Testis (tissue), 3 donors: Measurements from ENCODE around the gene LDHAL6B. TPM values are rescaled to one million over a fixed set of nuclear protein-coding genes. Genes with fewer than 3 reads are reported as not detected.

Experiments used
- DNase-seq: peaks from one replicate; pipeline ENCODE4 v3.0.0-alpha.2; 2019
- H3K27ac ChIP-seq, 2 donors: fragments of 200-600 bp; sonication (generic); one replicate each; pipeline ENCODE4 v1.5.1; 2019
- H3K27me3 ChIP-seq: fragments of 200-600 bp; sonication (generic); one replicate; pipeline ENCODE4 v1.5.1; 2019
- H3K36me3 ChIP-seq: fragments of 200-600 bp; sonication (generic); one replicate; pipeline ENCODE4 v1.5.1; 2017; ENCODE audit warnings: low read depth; ENCODE audit errors: missing control alignments
- H3K4me1 ChIP-seq: fragments of 200-600 bp; sonication (generic); one replicate; pipeline ENCODE4 v1.5.1; 2019
- H3K4me3 ChIP-seq, 2 donors: fragments of 200-600 bp; sonication (generic); one replicate each; pipeline ENCODE4 v1.5.1; 2017 to 2019
- H3K9me3 ChIP-seq: fragments of 200-600 bp; sonication (generic); one replicate; pipeline ENCODE4 v1.5.1; 2017
- POLR2A ChIP-seq: fragments of 450-650 bp; IDR thresholded peaks from one replicate; pipeline ENCODE4 v1.6.1; 2017; ENCODE audit warnings: antibody characterized with exemption, mild to moderate bottlenecking, moderate library complexity
- WGBS, 2 donors: methylation state at CpG; one replicate each; pipeline ENCODE4 v1.1.5; 2018; 5-methylcytosine and 5-hydroxymethylcytosine counted together
- intact Hi-C: fragments of 100-400 bp; cut with DNase I; formaldehyde crosslinking; loops from one replicate; pipeline ENCODE4 v1.15.1; 2023; ENCODE audit warnings: low total_unique reads
- polyA plus RNA-seq: library from polyadenylated mRNA; stranded (reverse); fragments of 350-450 nt; fragmentation: Illumina TruSeq; extraction: RNeasy Lipid Tissue Mini Kit (QIAGEN cat#74804); gene quantifications from one replicate; pipeline ENCODE4 v1.2.3, GENCODE V29; 2014; ENCODE audit warnings: low read depth, low replicate concordance; ENCODE audit not compliant: insufficient read depth
- total RNA-seq, 2 donors: library from RNA; depleted of rRNA; stranded (reverse); fragments of >200 nt; gene quantifications; one replicate each; pipeline ENCODE4 v1.2.3, GENCODE V29; 2016
- TF ChIP-seq, protein P1 (sequence below), 3 experiments: fragments of 450-650 bp in 2 of 3; fragments of 200-600 bp in 1 of 3; sonication (generic) in 1 of 3; IDR thresholded peaks; one replicate each; pipeline ENCODE4 v1.5.1; 2016 to 2019; ENCODE audit warnings: antibody characterized with exemption in 3 of 3, mild to moderate bottlenecking in 2 of 3, moderate library complexity in 1 of 3

The LDHAL6B gene
- total and polyA plus RNA-seq, 3 donors from 2014 or later: 18.6 to 119 (median 22.6) TPM

DNA sequence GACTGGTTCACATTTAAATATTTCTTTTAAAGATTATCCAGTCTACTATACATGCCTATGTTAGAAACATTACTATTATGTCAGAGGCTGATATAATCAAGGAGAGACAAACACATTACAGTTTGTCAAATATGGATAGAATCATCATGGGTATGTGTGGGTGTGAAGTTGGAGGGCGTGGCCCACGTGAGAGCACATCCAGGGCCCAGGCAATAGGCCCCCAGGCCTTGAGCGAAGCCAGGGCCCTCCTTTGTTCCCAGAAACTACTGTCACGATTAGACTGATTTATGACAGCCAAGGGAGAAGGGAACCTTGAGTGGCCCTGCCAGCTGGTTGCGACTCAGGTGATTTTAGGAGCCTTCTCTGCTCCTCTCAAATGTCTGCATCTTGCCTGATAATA, 26.9 kb upstream of the LDHAL6B start:
- Histone ChIP-seq H3K4me3 (no peak overlapping the region), H3K36me3 (no peaks in the 10 kb centered on the region), H3K27ac (no peak overlapping the region), H3K9me3 (no peaks in the 10 kb centered on the region), H3K4me1 (no peaks in the 10 kb centered on the region), H3K27me3 (no peaks in the 10 kb centered on the region)
- TF ChIP-seq, protein P1, sequence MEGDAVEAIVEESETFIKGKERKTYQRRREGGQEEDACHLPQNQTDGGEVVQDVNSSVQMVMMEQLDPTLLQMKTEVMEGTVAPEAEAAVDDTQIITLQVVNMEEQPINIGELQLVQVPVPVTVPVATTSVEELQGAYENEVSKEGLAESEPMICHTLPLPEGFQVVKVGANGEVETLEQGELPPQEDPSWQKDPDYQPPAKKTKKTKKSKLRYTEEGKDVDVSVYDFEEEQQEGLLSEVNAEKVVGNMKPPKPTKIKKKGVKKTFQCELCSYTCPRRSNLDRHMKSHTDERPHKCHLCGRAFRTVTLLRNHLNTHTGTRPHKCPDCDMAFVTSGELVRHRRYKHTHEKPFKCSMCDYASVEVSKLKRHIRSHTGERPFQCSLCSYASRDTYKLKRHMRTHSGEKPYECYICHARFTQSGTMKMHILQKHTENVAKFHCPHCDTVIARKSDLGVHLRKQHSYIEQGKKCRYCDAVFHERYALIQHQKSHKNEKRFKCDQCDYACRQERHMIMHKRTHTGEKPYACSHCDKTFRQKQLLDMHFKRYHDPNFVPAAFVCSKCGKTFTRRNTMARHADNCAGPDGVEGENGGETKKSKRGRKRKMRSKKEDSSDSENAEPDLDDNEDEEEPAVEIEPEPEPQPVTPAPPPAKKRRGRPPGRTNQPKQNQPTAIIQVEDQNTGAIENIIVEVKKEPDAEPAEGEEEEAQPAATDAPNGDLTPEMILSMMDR (IDR thresholded peaks at IDR 0.05): no peak
- TF ChIP-seq POLR2A: no peak
- intact Hi-C loops: no loop called here
- WGBS, 2 donors: 82 to 84% methylated on average over 5 of the region's 5 CpGs
- no peak for DNase-seq

DNA sequence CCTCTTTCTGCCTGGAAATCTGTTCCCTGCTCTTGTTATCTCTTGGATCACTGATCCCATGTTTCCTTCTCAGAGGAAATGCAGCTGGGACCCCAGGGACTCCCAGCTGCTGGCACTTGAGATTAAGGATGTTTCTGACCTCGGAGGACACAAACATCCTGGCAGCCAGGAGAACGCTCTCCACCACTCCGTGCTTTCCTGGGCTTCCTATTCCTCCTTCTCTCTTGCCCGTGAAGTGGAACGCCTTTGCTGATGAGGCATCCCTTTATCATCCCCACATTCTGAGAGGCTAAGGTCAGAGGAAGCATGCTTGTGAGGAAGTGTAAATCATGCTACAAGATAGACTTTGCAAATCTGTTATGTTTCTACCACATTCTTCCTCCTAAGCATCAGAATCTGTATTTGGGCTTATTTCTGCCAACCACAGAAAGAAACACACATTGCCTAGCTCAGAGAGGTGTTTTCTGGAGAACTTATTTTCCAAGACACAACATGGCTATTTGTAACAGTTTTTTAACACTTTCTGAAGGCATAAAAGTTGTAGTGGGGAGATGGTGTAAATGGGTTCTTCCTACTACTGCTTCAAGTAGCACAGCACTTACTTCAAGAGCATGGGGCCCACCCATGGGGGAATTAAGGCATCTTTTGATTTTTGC, 25.6 kb upstream of the LDHAL6B start:
- intact Hi-C loops: no loop called here
- Histone ChIP-seq H3K27me3 (no peaks in the 10 kb centered on the region), H3K9me3 (no peaks in the 10 kb centered on the region), H3K4me1 (no peaks in the 10 kb centered on the region), H3K27ac (no peak overlapping the region), H3K4me3 (no peak overlapping the region), H3K36me3 (no peaks in the 10 kb centered on the region)
- no peak for DNase-seq
- no peak for TF ChIP-seq POLR2A
- TF ChIP-seq, protein P1 (IDR thresholded peaks at IDR 0.05): no peak
- WGBS, 2 donors: 69 to 75% methylated on average over 5 of the region's 5 CpGs

DNA sequence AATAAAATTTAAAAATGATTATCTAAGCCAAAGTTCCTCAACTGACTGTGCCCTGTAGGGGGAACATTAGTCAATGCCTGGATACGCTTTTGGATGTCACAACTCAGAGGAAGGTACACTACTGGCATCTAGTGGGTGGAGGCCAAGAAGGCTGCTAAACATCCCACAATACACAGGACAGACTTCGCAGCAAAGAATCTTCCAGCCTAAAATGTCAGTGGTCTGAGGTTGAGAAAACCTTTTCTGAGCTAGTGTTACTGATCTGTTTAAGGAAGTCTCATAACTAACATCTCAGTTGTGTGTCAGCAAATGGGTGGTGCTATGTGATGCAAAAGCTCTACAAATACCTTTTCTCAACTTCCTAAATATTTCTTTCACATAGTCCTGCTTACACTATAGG, 20.9 kb upstream of the LDHAL6B start:
- H3K9me3 ChIP-seq: no peaks in the 10 kb centered on the region
- no peaks in the 10 kb centered on the region for H3K4me1 ChIP-seq
- intact Hi-C loops: no loop called here
- H3K4me3 ChIP-seq: no peak overlapping the region
- WGBS, 2 donors: 95 to 96% methylated on average over 2 of the region's 2 CpGs
- no peaks in the 10 kb centered on the region for H3K27me3 ChIP-seq
- TF ChIP-seq POLR2A: no peak
- TF ChIP-seq, protein P1 (IDR thresholded peaks at IDR 0.05): no peak
- no peaks in the 10 kb centered on the region for H3K36me3 ChIP-seq
- DNase-seq: no peak
- no peak overlapping the region for H3K27ac ChIP-seq

DNA sequence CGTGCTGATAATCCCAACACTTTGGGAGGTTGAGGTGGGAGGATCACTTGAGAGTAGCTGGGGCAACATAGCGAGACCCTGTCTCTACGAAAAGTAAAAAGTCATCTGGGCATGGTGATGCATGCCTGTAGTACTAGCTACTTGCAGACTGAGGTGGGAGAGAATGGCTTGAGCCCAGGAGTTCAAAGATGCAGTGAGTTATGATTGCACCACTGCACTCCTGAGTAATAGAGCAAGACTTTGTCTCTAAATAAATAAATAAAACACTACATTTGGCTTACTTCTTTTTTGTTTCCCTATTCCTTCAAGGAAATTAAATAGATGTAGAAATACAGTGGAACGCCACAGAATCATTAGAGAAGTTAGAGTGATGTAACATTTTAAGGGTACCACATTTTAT, 20.1 kb upstream of the LDHAL6B start:
- WGBS, 2 donors: 93 to 95% methylated on average over 4 of the region's 4 CpGs
- Histone ChIP-seq H3K9me3 (no peaks in the 10 kb centered on the region), H3K4me3 (no peak overlapping the region), H3K27ac (no peak overlapping the region), H3K27me3 (no peaks in the 10 kb centered on the region), H3K36me3 (no peaks in the 10 kb centered on the region), H3K4me1 (no peaks in the 10 kb centered on the region)
- intact Hi-C loops: no loop called here
- no peak for TF ChIP-seq POLR2A
- TF ChIP-seq, protein P1 (IDR thresholded peaks at IDR 0.05): no peak
- no peak for DNase-seq

DNA sequence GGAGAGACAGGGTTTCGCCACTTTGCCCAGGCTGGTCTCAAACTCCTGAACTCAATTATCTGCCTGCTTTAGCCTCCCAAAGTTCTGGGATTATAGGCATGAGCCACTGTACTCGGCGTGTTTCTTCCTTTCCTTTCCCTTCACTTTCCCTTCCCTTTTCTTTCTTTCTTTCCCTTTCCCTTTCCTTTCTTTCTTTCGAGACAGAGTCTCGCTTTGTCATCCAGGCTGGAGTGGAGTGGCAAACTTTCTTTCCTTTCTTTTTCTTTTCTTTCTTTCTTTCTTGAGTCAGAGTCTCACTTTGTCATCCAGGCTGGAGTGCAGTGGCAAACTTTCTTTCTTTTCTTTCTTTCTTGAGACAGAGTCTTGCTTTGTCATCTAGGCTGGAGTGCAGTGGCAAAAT, 17.4 kb upstream of the LDHAL6B start:
- no peak for DNase-seq
- H3K27ac ChIP-seq: no peak overlapping the region
- intact Hi-C loops: no loop called here
- no peaks in the 10 kb centered on the region for H3K9me3 ChIP-seq
- WGBS, 2 donors: 92 to 96% methylated on average over 5 of the region's 5 CpGs
- no peaks in the 10 kb centered on the region for H3K27me3 ChIP-seq
- no peak overlapping the region for H3K4me3 ChIP-seq
- no peaks in the 10 kb centered on the region for H3K36me3 ChIP-seq
- H3K4me1 ChIP-seq: no peaks in the 10 kb centered on the region
- TF ChIP-seq, protein P1 (IDR thresholded peaks at IDR 0.05): no peak
- no peak for TF ChIP-seq POLR2A
